ENCODE data around the gene DMBX1. TPM values are rescaled to one million over a fixed set of nuclear protein-coding genes. Genes with fewer than 3 reads are reported as not detected.

DMBX1 gene
- total RNA-seq, 2 experiments from 2014 or later, result not detected

- Histone ChIP-seq H4K20me1 (ENCODE audit: insufficient read depth, low read length) (no peaks in the 10 kb centered on the region; the same call in 1 of the 2 replicates), H3K27ac (ENCODE audit: low read depth, low read length, poor library complexity, severe bottlenecking) (no peak overlapping the region), H3K4me1 (ENCODE audit: insufficient read depth, low read length, poor library complexity, severe bottlenecking) (no peaks in the 10 kb centered on the region), H3K4me2 (ENCODE audit: low read length) (no peak overlapping the region), H2AFZ (ENCODE audit: low read length) (no peak overlapping the region), H3K9me2 (ENCODE audit: insufficient read depth, low read length) (no peaks in the 10 kb centered on the region), H3K4me3 (ENCODE audit: low read depth, low read length, poor library complexity, severe bottlenecking) (no peak overlapping the region), H3K9me3 (ENCODE audit: low read length) (no peaks in the 10 kb centered on the region), H3K36me3 (ENCODE audit: insufficient read depth, low read length) (no peaks in the 10 kb centered on the region), H3K79me2 (ENCODE audit: insufficient read depth, low read depth, low read length) (no peaks in the 10 kb centered on the region)
- no TSS peak for BruUV-seq (replicated peaks)
- POLR2A ChIA-PET, result no interaction called here
- intact Hi-C loops (cut with micrococcal nuclease; ENCODE audit: unreplicated experiment), result no loop called here
- DNase-seq (ENCODE audit: low spot score), result no peak
- CTCF ChIA-PET (ENCODE audit: unreplicated experiment), result no interaction called here
- TF ChIP-seq, protein P1, sequence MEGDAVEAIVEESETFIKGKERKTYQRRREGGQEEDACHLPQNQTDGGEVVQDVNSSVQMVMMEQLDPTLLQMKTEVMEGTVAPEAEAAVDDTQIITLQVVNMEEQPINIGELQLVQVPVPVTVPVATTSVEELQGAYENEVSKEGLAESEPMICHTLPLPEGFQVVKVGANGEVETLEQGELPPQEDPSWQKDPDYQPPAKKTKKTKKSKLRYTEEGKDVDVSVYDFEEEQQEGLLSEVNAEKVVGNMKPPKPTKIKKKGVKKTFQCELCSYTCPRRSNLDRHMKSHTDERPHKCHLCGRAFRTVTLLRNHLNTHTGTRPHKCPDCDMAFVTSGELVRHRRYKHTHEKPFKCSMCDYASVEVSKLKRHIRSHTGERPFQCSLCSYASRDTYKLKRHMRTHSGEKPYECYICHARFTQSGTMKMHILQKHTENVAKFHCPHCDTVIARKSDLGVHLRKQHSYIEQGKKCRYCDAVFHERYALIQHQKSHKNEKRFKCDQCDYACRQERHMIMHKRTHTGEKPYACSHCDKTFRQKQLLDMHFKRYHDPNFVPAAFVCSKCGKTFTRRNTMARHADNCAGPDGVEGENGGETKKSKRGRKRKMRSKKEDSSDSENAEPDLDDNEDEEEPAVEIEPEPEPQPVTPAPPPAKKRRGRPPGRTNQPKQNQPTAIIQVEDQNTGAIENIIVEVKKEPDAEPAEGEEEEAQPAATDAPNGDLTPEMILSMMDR (conservative IDR thresholded peaks at IDR 0.05; ENCODE audit: low read length), result no peak
- TF ChIP-seq EZH2phosphoT487 (IDR thresholded peaks at IDR 0.05; ENCODE audit: borderline replicate concordance, low read depth, low read length), result no peak
Measured at GRCh38 chr1:46523496-46524353, 34.1 kb downstream of the DMBX1 start.

- TF ChIP-seq EZH2phosphoT487 (IDR thresholded peaks at IDR 0.05; ENCODE audit: borderline replicate concordance, low read depth, low read length), result no peak
- TF ChIP-seq, protein P1 (conservative IDR thresholded peaks at IDR 0.05; ENCODE audit: low read length), result no peak
- intact Hi-C loops (cut with micrococcal nuclease; ENCODE audit: unreplicated experiment), result no loop called here
- no peaks in the 10 kb centered on the region for H3K9me2 ChIP-seq (ENCODE audit: insufficient read depth, low read length)
- H3K4me3 ChIP-seq (ENCODE audit: low read depth, low read length, poor library complexity, severe bottlenecking), result no peak overlapping the region
- H3K4me2 ChIP-seq (ENCODE audit: low read length), result no peak overlapping the region
- no peaks in the 10 kb centered on the region for H3K36me3 ChIP-seq (ENCODE audit: insufficient read depth, low read length)
- CTCF ChIA-PET (ENCODE audit: unreplicated experiment), result no interaction called here
- H3K9me3 ChIP-seq (ENCODE audit: low read length), result no peaks in the 10 kb centered on the region
- H4K20me1 ChIP-seq (ENCODE audit: insufficient read depth, low read length), result no peaks in the 10 kb centered on the region; the same call in 1 of the 2 replicates
- no peak overlapping the region for H2AFZ ChIP-seq (ENCODE audit: low read length)
- BruUV-seq (replicated peaks), result no TSS peak
- no peak overlapping the region for H3K27ac ChIP-seq (ENCODE audit: low read depth, low read length, poor library complexity, severe bottlenecking)
- no peaks in the 10 kb centered on the region for H3K4me1 ChIP-seq (ENCODE audit: insufficient read depth, low read length, poor library complexity, severe bottlenecking)
- POLR2A ChIA-PET, result no interaction called here
- no peak for DNase-seq (ENCODE audit: low spot score)
- no peaks in the 10 kb centered on the region for H3K79me2 ChIP-seq (ENCODE audit: insufficient read depth, low read depth, low read length)
Measured at GRCh38 chr1:46524843-46525242, 35.2 kb downstream of the DMBX1 start.

Measured in OCI-LY7 (cell line).